ENCODE measurements around the gene IMMP2L. TPM values are rescaled to one million over a fixed set of nuclear protein-coding genes. Genes with fewer than 3 reads are reported as not detected.
A peak's percentile ranks its signal among the peaks of the same experiment; 100 is the strongest.

IMMP2L gene
- total RNA-seq, 1 experiment from 2014 or later, result 8.7 TPM

- no peak for DNase-seq (ENCODE audit: low spot score)
These were observed 568.0 kb downstream of the IMMP2L start for GRCh38 chr7:110994028-110994967.

GRCh38 chr7:110988890-110989501 lies 573.3 kb downstream of the IMMP2L start:
- DNase-seq (ENCODE audit: low spot score), result peak; percentile 10

- no peak for DNase-seq (ENCODE audit: low spot score)
These were observed 573.9 kb downstream of the IMMP2L start for GRCh38 chr7:110988348-110988747.

GRCh38 chr7:110987127-110987693 lies 575.1 kb downstream of the IMMP2L start:
- DNase-seq (ENCODE audit: low spot score), result no peak

- DNase-seq (ENCODE audit: low spot score), result no peak
These were observed 578.4 kb downstream of the IMMP2L start for GRCh38 chr7:110983822-110984456.

GRCh38 chr7:110977127-110977737 lies 585.1 kb downstream of the IMMP2L start:
- DNase-seq (ENCODE audit: low spot score), result no peak

- no peak for DNase-seq (ENCODE audit: low spot score)
These were observed 586.8 kb downstream of the IMMP2L start for GRCh38 chr7:110975486-110975885.

- no peak for DNase-seq (ENCODE audit: low spot score)
These were observed 587.9 kb downstream of the IMMP2L start for GRCh38 chr7:110974441-110974840.

- DNase-seq (ENCODE audit: low spot score), result no peak
These were observed 588.9 kb downstream of the IMMP2L start for GRCh38 chr7:110973196-110973990.

GRCh38 chr7:110964775-110965174 lies 597.5 kb downstream of the IMMP2L start:
- DNase-seq (ENCODE audit: low spot score), result no peak

GRCh38 chr7:110962826-110963225 lies 599.5 kb downstream of the IMMP2L start:
- no peak for DNase-seq (ENCODE audit: low spot score)

- DNase-seq (ENCODE audit: low spot score), result no peak
These were observed 599.9 kb downstream of the IMMP2L start for GRCh38 chr7:110962374-110962773.

GRCh38 chr7:110960811-110961210 lies 601.5 kb downstream of the IMMP2L start:
- DNase-seq (ENCODE audit: low spot score), result no peak

GRCh38 chr7:110948280-110948679 lies 614.0 kb downstream of the IMMP2L start:
- no peak for DNase-seq (ENCODE audit: low spot score)

GRCh38 chr7:110947408-110947807 lies 614.9 kb downstream of the IMMP2L start:
- DNase-seq (ENCODE audit: low spot score), result no peak

GRCh38 chr7:110944966-110945644 lies 617.2 kb downstream of the IMMP2L start:
- no peak for DNase-seq (ENCODE audit: low spot score)

GRCh38 chr7:110944448-110944847 lies 617.8 kb downstream of the IMMP2L start:
- DNase-seq (ENCODE audit: low spot score), result no peak

- no peak for DNase-seq (ENCODE audit: low spot score)
These were observed 618.5 kb downstream of the IMMP2L start for GRCh38 chr7:110943701-110944345.

GRCh38 chr7:110941385-110941784 lies 620.9 kb downstream of the IMMP2L start:
- DNase-seq (ENCODE audit: low spot score), result no peak

GRCh38 chr7:110940756-110941155 lies 621.5 kb downstream of the IMMP2L start:
- DNase-seq (ENCODE audit: low spot score), result no peak
